NT2/D1 (cell line): ENCODE measurements around the gene TBC1D5.

Experiments
- DNase-seq: peaks from one replicate; pipeline ENCODE4 v3.0.0-alpha.2; 2011; ENCODE audit warnings: low read depth, low spot score
- H3K27me3 ChIP-seq: 2 replicates; pipeline ENCODE4 v1.6.0; 2011; ENCODE audit warnings: mild to moderate bottlenecking; ENCODE audit not compliant: insufficient read length, insufficient read depth
- H3K36me3 ChIP-seq: 2 replicates; pipeline ENCODE4 v1.6.1; 2011; ENCODE audit warnings: mild to moderate bottlenecking, low read length, mixed read lengths; ENCODE audit not compliant: insufficient read depth, insufficient read length
- H3K4me1 ChIP-seq: 2 replicates; pipeline ENCODE4 v1.5.1; 2011; ENCODE audit not compliant: insufficient read depth, insufficient read length
- H3K4me3 ChIP-seq: 2 replicates; pipeline ENCODE4 v1.5.1; 2011; ENCODE audit warnings: low read depth; ENCODE audit not compliant: insufficient read length
- H3K9ac ChIP-seq: 2 replicates; pipeline ENCODE4 v1.6.0; 2011; ENCODE audit warnings: low read depth; ENCODE audit not compliant: insufficient read length
- H3K9me3 ChIP-seq: 2 replicates; pipeline ENCODE4 v1.5.1; 2011; ENCODE audit warnings: mild to moderate bottlenecking, low read length; ENCODE audit not compliant: insufficient read depth
- SUZ12 ChIP-seq: IDR thresholded peaks from 2 replicates; pipeline ENCODE4 v1.6.1; 2011; ENCODE audit not compliant: insufficient read length, insufficient read depth; ENCODE audit errors: extremely low read depth
- YY1 ChIP-seq: IDR thresholded peaks from 2 replicates; pipeline ENCODE4 v1.6.1; 2011; ENCODE audit not compliant: insufficient read length, insufficient read depth
- ZNF274 ChIP-seq: IDR thresholded peaks from 2 replicates; pipeline ENCODE4 v1.6.1; 2011; ENCODE audit warnings: mild to moderate bottlenecking, low read depth, low read length

TBC1D5 gene

DNA sequence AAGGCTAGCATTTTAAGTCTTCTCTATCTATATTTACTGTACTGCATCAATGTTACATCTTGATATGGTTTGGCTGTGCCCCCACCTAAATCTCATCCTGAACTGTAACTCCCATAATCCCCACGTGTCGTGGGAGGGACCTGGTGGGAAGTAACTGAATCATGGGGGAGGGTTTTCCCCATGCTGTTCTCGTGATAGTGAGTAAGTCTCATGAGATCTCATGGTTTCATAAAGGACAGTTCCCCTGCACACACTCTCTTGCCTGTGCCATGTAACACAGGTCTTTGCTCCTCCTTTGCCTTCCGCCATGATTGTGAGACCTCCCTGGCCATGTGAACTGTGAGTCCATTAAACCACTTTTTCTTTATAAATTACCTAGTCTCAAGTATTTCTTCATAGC lies 161.5 kb downstream of the TBC1D5 start:
- no peaks in the 10 kb centered on the region for H3K9me3 ChIP-seq
- H3K27me3 ChIP-seq = no peaks in the 10 kb centered on the region
- no peak overlapping the region for H3K4me3 ChIP-seq
- H3K4me1 ChIP-seq = no peaks in the 10 kb centered on the region
- H3K9ac ChIP-seq = no peak overlapping the region
- DNase-seq = no peak
- TF ChIP-seq ZNF274 (no peak), YY1 (no peak), SUZ12 (no peak)
- H3K36me3 ChIP-seq = no peaks in the 10 kb centered on the region

DNA sequence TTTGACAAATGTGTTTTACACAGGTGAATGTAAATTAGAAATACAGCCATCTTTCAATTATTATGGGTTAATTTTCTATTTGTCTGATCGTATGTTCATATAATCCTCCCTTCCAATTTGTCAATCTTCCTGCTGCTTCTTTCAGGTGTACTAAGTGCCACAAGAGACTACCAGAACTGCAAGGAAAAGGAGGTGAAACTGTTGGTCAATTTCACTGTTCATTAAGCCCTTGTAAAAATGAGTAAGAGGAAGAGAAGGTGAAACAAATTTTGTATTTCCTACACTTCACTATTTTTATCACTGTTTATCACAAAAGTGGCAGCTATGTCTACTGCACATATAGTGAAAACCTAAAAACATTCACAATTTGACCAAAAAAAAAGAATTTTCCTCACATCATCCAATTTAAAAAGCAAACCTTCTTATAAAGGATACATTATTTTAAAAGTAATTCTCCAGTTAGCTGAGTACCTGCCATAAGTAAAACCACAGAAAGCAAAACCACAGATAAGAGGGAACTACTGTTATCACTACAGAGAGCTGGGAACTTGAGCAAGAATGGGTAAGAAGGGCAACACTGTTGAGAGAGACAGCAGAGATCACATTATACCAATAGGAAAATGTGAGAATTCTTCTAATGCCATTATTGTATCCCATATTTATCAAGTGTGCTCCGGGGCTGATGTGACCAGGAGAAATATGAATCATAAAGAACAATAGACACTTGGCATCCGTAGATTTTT lies 163.0 kb downstream of the TBC1D5 start:
- Histone ChIP-seq H3K27me3 (no peaks in the 10 kb centered on the region), H3K4me1 (no peaks in the 10 kb centered on the region), H3K36me3 (no peaks in the 10 kb centered on the region), H3K4me3 (no peak overlapping the region), H3K9ac (no peak overlapping the region), H3K9me3 (no peaks in the 10 kb centered on the region)
- no peak for TF ChIP-seq YY1
- TF ChIP-seq SUZ12 = no peak
- TF ChIP-seq ZNF274 = no peak
- DNase-seq = no peak

DNA sequence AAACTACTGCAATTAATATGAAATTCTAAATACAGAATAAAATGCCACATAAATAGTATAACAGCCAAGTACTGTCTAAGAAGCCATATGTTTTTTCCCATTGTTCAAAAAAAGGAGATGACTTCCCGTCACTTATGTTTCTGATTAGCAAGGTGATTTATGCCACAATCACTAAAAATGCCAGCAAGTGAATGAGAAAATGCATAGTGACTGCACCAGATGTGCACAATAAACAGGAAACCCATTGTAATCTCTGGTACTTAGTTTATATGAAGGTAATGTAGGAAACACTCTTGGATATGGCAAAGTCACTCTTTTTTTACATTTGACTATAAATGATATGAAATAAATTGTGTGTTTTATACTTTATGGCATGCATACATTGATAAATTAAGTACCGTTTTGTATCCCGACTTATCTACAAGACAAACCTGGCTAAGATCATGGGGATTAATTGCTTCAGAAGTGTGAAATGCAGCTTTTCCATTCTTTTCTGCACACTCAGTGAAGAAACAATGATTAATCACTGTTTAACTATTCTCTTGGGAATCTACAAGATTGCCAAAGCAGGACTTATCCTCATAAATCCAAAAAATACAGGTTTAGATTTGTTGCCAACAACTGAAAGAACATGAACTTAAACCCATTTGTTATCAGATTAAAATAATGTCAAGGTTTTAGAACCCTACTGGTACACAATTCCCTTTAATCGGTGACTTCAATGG lies 164.5 kb downstream of the TBC1D5 start:
- Histone ChIP-seq H3K9me3 (no peaks in the 10 kb centered on the region), H3K4me3 (no peak overlapping the region), H3K27me3 (no peaks in the 10 kb centered on the region), H3K36me3 (no peaks in the 10 kb centered on the region), H3K4me1 (no peaks in the 10 kb centered on the region), H3K9ac (no peak overlapping the region)
- no peak for DNase-seq
- no peak for TF ChIP-seq SUZ12
- TF ChIP-seq YY1 = no peak
- TF ChIP-seq ZNF274 = no peak

DNA sequence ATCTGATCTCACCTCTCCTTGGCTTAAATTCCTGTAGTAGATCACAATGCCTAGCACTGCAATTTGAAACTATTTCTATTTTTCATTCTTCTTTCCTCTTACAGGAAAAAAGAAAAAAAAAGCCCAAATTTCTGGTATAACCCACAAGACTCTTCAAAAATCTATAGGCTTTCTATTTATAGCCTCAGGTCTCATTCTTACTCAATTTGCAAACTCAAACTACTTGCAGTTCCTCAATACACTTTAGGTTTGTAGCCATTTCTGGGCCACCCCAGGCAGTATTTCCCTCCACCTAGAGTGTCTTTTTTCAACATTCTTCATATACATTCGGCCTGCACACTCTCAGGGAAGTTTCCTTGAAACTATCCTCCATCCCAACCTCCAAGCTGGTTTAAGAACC lies 169.0 kb downstream of the TBC1D5 start:
- no peak for TF ChIP-seq SUZ12
- no peak for TF ChIP-seq YY1
- no peak for TF ChIP-seq ZNF274
- H3K27me3 ChIP-seq = no peaks in the 10 kb centered on the region

DNA sequence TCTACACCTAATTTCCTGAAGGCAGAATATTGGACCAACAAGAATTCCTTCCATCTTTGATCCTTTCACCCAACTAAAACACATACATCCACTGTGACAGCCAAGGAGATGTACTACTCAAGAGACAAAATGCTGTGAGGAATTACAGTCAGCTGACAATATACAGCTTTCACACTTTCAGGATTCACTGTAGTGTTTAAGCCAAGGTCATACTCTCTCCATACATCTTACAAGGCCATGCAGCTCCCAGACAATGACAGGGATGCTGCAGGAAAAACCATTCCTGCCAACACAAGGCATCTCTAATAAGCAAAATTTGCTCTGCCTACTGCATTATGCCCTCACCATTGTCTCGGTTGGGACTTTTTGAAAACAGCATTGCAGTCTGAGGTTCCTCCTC lies 170.7 kb downstream of the TBC1D5 start:
- no peak for TF ChIP-seq ZNF274
- TF ChIP-seq YY1 = no peak
- TF ChIP-seq SUZ12 = no peak

More for the DNA sequence above, 169.0 kb downstream of the TBC1D5 start:
- H3K36me3 ChIP-seq = no peaks in the 10 kb centered on the region
- no peak overlapping the region for H3K4me3 ChIP-seq
- H3K4me1 ChIP-seq = no peaks in the 10 kb centered on the region
- H3K9ac ChIP-seq = no peak overlapping the region
- no peak for DNase-seq
- H3K9me3 ChIP-seq = no peaks in the 10 kb centered on the region

GRCh38 chr3:17562845-17563244 lies 179.6 kb downstream of the TBC1D5 start:
- Histone ChIP-seq H3K4me3 (no peak overlapping the region), H3K36me3 (no peaks in the 10 kb centered on the region), H3K4me1 (no peaks in the 10 kb centered on the region), H3K9me3 (no peaks in the 10 kb centered on the region), H3K27me3 (no peaks in the 10 kb centered on the region), H3K9ac (no peak overlapping the region)
- no peak for DNase-seq
- TF ChIP-seq YY1 (no peak), SUZ12 (no peak), ZNF274 (no peak)

More for the DNA sequence above, 170.7 kb downstream of the TBC1D5 start:
- H3K9ac ChIP-seq = no peak overlapping the region
- H3K9me3 ChIP-seq = no peaks in the 10 kb centered on the region
- H3K4me1 ChIP-seq = no peaks in the 10 kb centered on the region
- no peak for DNase-seq
- no peaks in the 10 kb centered on the region for H3K36me3 ChIP-seq
- H3K4me3 ChIP-seq = no peak overlapping the region
- H3K27me3 ChIP-seq = no peaks in the 10 kb centered on the region

DNA sequence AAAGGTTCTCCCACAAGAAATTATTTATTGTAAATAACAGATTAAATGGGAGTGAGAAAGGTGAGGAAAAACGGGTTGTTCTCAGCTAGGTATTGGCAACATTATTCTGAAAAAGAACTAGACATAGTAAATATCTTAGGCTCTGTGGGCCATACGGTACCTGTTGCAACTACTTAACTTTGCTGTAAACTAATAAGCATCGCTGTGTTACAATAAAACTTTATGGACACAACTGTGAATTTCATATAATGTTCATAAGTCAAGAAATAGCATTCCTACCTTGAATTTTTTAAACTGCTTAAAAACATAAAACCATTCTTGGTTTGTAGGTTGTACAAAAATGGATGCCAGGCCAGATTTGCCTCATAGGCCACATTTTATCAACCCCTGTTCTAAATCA lies 183.9 kb downstream of the TBC1D5 start:
- Histone ChIP-seq H3K27me3 (no peaks in the 10 kb centered on the region), H3K4me1 (no peaks in the 10 kb centered on the region), H3K4me3 (no peak overlapping the region), H3K9ac (no peak overlapping the region), H3K36me3 (no peaks in the 10 kb centered on the region), H3K9me3 (no peaks in the 10 kb centered on the region)
- no peak for DNase-seq
- TF ChIP-seq SUZ12 = no peak
- no peak for TF ChIP-seq ZNF274
- TF ChIP-seq YY1 = no peak
